Measurements from ENCODE around the gene DUSP16. TPM values are rescaled to one million over a fixed set of nuclear protein-coding genes. Genes with fewer than 3 reads are reported as not detected.

Gene DUSP16
- total RNA-seq, 3 donors from 2014 or later (not counting 1 experiment from before 2014, with no cell fraction given): 6.9 to 19.9 (median 10.0) TPM

GRCh38 chr12:12534166-12534866 is 28.3 kb downstream of the DUSP16 start:
- Mint-ChIP-seq H3K27me3 (ENCODE audit: low read depth in 2 of 2) (no peaks in the 10 kb centered on the region), H3K9me3 (no peaks in the 10 kb centered on the region), H3K4me1 (no peaks in the 10 kb centered on the region), H3K4me3 (no peak overlapping the region), H3K27ac (no peak overlapping the region), H3K36me3 (no peaks in the 10 kb centered on the region)
- H3K27ac ChIP-seq (ENCODE audit: low read length): no peak overlapping the region
- H3K27me3 ChIP-seq (ENCODE audit: control insufficient read depth, insufficient read depth, low read length): no peaks in the 10 kb centered on the region
- H3K4me3 ChIP-seq (ENCODE audit: low read length): no peak overlapping the region
- H3K9me3 ChIP-seq (ENCODE audit: control insufficient read depth, insufficient read depth, low read length): no peaks in the 10 kb centered on the region
- H3K36me3 ChIP-seq (ENCODE audit: control insufficient read depth, insufficient read depth, low read length): no peaks in the 10 kb centered on the region
- no peaks in the 10 kb centered on the region for H3K4me1 ChIP-seq (ENCODE audit: control insufficient read depth, insufficient read depth, low read length)
- WGBS (ENCODE audit: insufficient coverage): 86% methylated on average over 7 of the region's 8 CpGs
- TF ChIP-seq CTCF (IDR thresholded peaks at IDR 0.05): no peak
- ATAC-seq (no peak), DNase-seq (no peak)
- intact Hi-C loops (cut with micrococcal nuclease): no loop called here

GRCh38 chr12:12533238-12533829 is 29.3 kb downstream of the DUSP16 start:
- Histone ChIP-seq H3K9me3 (ENCODE audit: control insufficient read depth, insufficient read depth, low read length) (no peaks in the 10 kb centered on the region), H3K27ac (ENCODE audit: low read length) (no peak overlapping the region), H3K36me3 (ENCODE audit: control insufficient read depth, insufficient read depth, low read length) (no peaks in the 10 kb centered on the region), H3K4me3 (ENCODE audit: low read length) (no peak overlapping the region), H3K4me1 (ENCODE audit: control insufficient read depth, insufficient read depth, low read length) (no peaks in the 10 kb centered on the region), H3K27me3 (ENCODE audit: control insufficient read depth, insufficient read depth, low read length) (no peaks in the 10 kb centered on the region)
- ATAC-seq (no peak), DNase-seq (no peak)
- H3K36me3 Mint-ChIP-seq: no peaks in the 10 kb centered on the region
- H3K4me1 Mint-ChIP-seq: no peaks in the 10 kb centered on the region
- no peaks in the 10 kb centered on the region for H3K9me3 Mint-ChIP-seq
- WGBS (ENCODE audit: insufficient coverage): 77% methylated on average over 5 of the region's 6 CpGs
- TF ChIP-seq CTCF (IDR thresholded peaks at IDR 0.05): no peak
- H3K27me3 Mint-ChIP-seq (ENCODE audit: low read depth in 2 of 2): no peaks in the 10 kb centered on the region
- H3K4me3 Mint-ChIP-seq: no peak overlapping the region
- intact Hi-C loops (cut with micrococcal nuclease): no loop called here
- no peak overlapping the region for H3K27ac Mint-ChIP-seq

- H3K4me3 ChIP-seq (ENCODE audit: low read length): no peak overlapping the region
- WGBS (ENCODE audit: insufficient coverage): 100% methylated on average over 1 of the region's 2 CpGs
- no peaks in the 10 kb centered on the region for H3K9me3 ChIP-seq (ENCODE audit: control insufficient read depth, insufficient read depth, low read length)
- no peak overlapping the region for H3K27ac Mint-ChIP-seq
- H3K36me3 ChIP-seq (ENCODE audit: control insufficient read depth, insufficient read depth, low read length): no peaks in the 10 kb centered on the region
- no peaks in the 10 kb centered on the region for H3K27me3 ChIP-seq (ENCODE audit: control insufficient read depth, insufficient read depth, low read length)
- H3K36me3 Mint-ChIP-seq: no peaks in the 10 kb centered on the region
- intact Hi-C loops (cut with micrococcal nuclease): no loop called here
- H3K4me3 Mint-ChIP-seq: no peak overlapping the region
- DNase-seq (no peak), ATAC-seq (no peak)
- no peak for TF ChIP-seq CTCF (IDR thresholded peaks at IDR 0.05)
- H3K27ac ChIP-seq (ENCODE audit: low read length): no peak overlapping the region
- no peaks in the 10 kb centered on the region for H3K27me3 Mint-ChIP-seq (ENCODE audit: low read depth in 2 of 2)
- no peaks in the 10 kb centered on the region for H3K4me1 Mint-ChIP-seq
- H3K9me3 Mint-ChIP-seq: no peaks in the 10 kb centered on the region
- H3K4me1 ChIP-seq (ENCODE audit: control insufficient read depth, insufficient read depth, low read length): no peaks in the 10 kb centered on the region
These were observed 31.5 kb downstream of the DUSP16 start for GRCh38 chr12:12531194-12531593.
